ENCODE measurements around the gene TMEM132C.

The TMEM132C gene

GRCh38 chr12:128644664-128645296 is 377.8 kb downstream of the TMEM132C start:
- no peak overlapping the region for H3K9ac ChIP-seq (ENCODE audit: low read length)
- H3K4me2 ChIP-seq (ENCODE audit: low read length, poor library complexity, severe bottlenecking), result no peak overlapping the region
- no peak for DNase-seq
- no peaks in the 10 kb centered on the region for H3K4me1 ChIP-seq (ENCODE audit: control insufficient read depth, insufficient read depth, low read depth, low read length)
- H3K23ac ChIP-seq (ENCODE audit: low read length in 2 of 2), result no peak overlapping the region
- H2BK15ac ChIP-seq (ENCODE audit: low read depth, poor library complexity, severe bottlenecking), result no peak overlapping the region
- no peaks in the 10 kb centered on the region for H3K36me3 ChIP-seq (ENCODE audit: control insufficient read depth in 1 of 2, insufficient read depth in 2 of 2, low read depth in 1 of 2, low read length in 2 of 2)
- H3K9me3 ChIP-seq (ENCODE audit: control insufficient read depth, low read length), result no peaks in the 10 kb centered on the region
- peaks cover 0 to 3% of the 10 kb centered on the region in 2 experiments for H3K27me3 ChIP-seq (ENCODE audit: control insufficient read depth in 1 of 2, insufficient read depth in 1 of 2, low read length in 2 of 2)
- no peak overlapping the region for H3K4me3 ChIP-seq (ENCODE audit: insufficient read depth in 1 of 2, low read depth in 1 of 2, low read length in 2 of 2)
- no peak overlapping the region for H2AK5ac ChIP-seq (ENCODE audit: low read length, severe bottlenecking)
- H4K8ac ChIP-seq (ENCODE audit: low read length), result no peak overlapping the region
- no peak overlapping the region for H3K18ac ChIP-seq (ENCODE audit: low read depth in 1 of 2, low read length in 2 of 2)
- H2BK12ac ChIP-seq (ENCODE audit: low read length in 2 of 2), result no peak overlapping the region
- no peak overlapping the region for H3K4ac ChIP-seq (ENCODE audit: low read depth in 1 of 2, low read length in 2 of 2)
- H3K79me1 ChIP-seq (replicated peaks; ENCODE audit: low read length, poor library complexity, severe bottlenecking), result no peaks in the 10 kb centered on the region
- no peak overlapping the region for H2AFZ ChIP-seq (ENCODE audit: low read depth, low read length)
- H3K27ac ChIP-seq (ENCODE audit: low read length, poor library complexity, severe bottlenecking), result no peak overlapping the region
- WGBS, result 53% methylated on average over 15 of the region's 15 CpGs
- no peak overlapping the region for H2BK120ac ChIP-seq (ENCODE audit: low read depth, low read length)
- H4K91ac ChIP-seq (ENCODE audit: low read length), result no peak overlapping the region
- H3K14ac ChIP-seq (ENCODE audit: low read length in 2 of 2), result no peak overlapping the region
- H2BK5ac ChIP-seq (ENCODE audit: low read depth, low read length, poor library complexity, severe bottlenecking), result no peak overlapping the region

GRCh38 chr12:128649902-128650301 is 382.9 kb downstream of the TMEM132C start:
- Histone ChIP-seq H3K36me3 (ENCODE audit: control insufficient read depth in 1 of 2, insufficient read depth in 2 of 2, low read depth in 1 of 2, low read length in 2 of 2) (no peaks in the 10 kb centered on the region), H4K8ac (ENCODE audit: low read length) (no peak overlapping the region), H2AFZ (ENCODE audit: low read depth, low read length) (no peak overlapping the region), H3K27ac (ENCODE audit: low read length, poor library complexity, severe bottlenecking) (no peak overlapping the region), H3K4me1 (ENCODE audit: control insufficient read depth, insufficient read depth, low read depth, low read length) (no peaks in the 10 kb centered on the region), H3K14ac (ENCODE audit: low read length in 2 of 2) (no peak overlapping the region), H2BK5ac (ENCODE audit: low read depth, low read length, poor library complexity, severe bottlenecking) (no peak overlapping the region), H3K4me3 (ENCODE audit: insufficient read depth in 1 of 2, low read depth in 1 of 2, low read length in 2 of 2) (no peak overlapping the region), H3K9ac (ENCODE audit: low read length) (no peak overlapping the region), H3K9me3 (ENCODE audit: control insufficient read depth, low read length) (peaks cover 11% of the 10 kb centered on the region), H2BK120ac (ENCODE audit: low read depth, low read length) (no peak overlapping the region), H3K4me2 (ENCODE audit: low read length, poor library complexity, severe bottlenecking) (no peak overlapping the region), H3K4ac (ENCODE audit: low read depth in 1 of 2, low read length in 2 of 2) (no peak overlapping the region), H4K91ac (ENCODE audit: low read length) (no peak overlapping the region), H2BK15ac (ENCODE audit: low read depth, poor library complexity, severe bottlenecking) (no peak overlapping the region), H3K79me1 (replicated peaks; ENCODE audit: low read length, poor library complexity, severe bottlenecking) (no peaks in the 10 kb centered on the region), H2BK12ac (ENCODE audit: low read length in 2 of 2) (no peak overlapping the region), H2AK5ac (ENCODE audit: low read length, severe bottlenecking) (no peak overlapping the region), H3K23ac (ENCODE audit: low read length in 2 of 2) (no peak overlapping the region), H3K27me3 (ENCODE audit: control insufficient read depth in 1 of 2, insufficient read depth in 1 of 2, low read length in 2 of 2) (no peaks in the 10 kb centered on the region), H3K18ac (ENCODE audit: low read depth in 1 of 2, low read length in 2 of 2) (no peak overlapping the region)
- 0% methylated on average over 1 of the region's 1 CpG for WGBS
- no peak for DNase-seq

GRCh38 chr12:128652136-128652751 is 385.3 kb downstream of the TMEM132C start:
- H3K9me3 ChIP-seq (ENCODE audit: control insufficient read depth, low read length), result peaks cover 11% of the 10 kb centered on the region
- no peak overlapping the region for H3K4ac ChIP-seq (ENCODE audit: low read depth in 1 of 2, low read length in 2 of 2)
- H4K91ac ChIP-seq (ENCODE audit: low read length), result no peak overlapping the region
- no peak overlapping the region for H3K27ac ChIP-seq (ENCODE audit: low read length, poor library complexity, severe bottlenecking)
- H2BK5ac ChIP-seq (ENCODE audit: low read depth, low read length, poor library complexity, severe bottlenecking), result no peak overlapping the region
- H3K9ac ChIP-seq (ENCODE audit: low read length), result no peak overlapping the region
- H2BK120ac ChIP-seq (ENCODE audit: low read depth, low read length), result no peak overlapping the region
- DNase-seq, result no peak
- H3K4me2 ChIP-seq (ENCODE audit: low read length, poor library complexity, severe bottlenecking), result no peak overlapping the region
- no peak overlapping the region for H2AFZ ChIP-seq (ENCODE audit: low read depth, low read length)
- no peak overlapping the region for H2AK5ac ChIP-seq (ENCODE audit: low read length, severe bottlenecking)
- H3K79me1 ChIP-seq (replicated peaks; ENCODE audit: low read length, poor library complexity, severe bottlenecking), result no peaks in the 10 kb centered on the region
- H3K36me3 ChIP-seq (ENCODE audit: control insufficient read depth in 1 of 2, insufficient read depth in 2 of 2, low read depth in 1 of 2, low read length in 2 of 2), result no peaks in the 10 kb centered on the region
- no peak overlapping the region for H2BK15ac ChIP-seq (ENCODE audit: low read depth, poor library complexity, severe bottlenecking)
- no peak overlapping the region for H3K14ac ChIP-seq (ENCODE audit: low read length in 2 of 2)
- H2BK12ac ChIP-seq (ENCODE audit: low read length in 2 of 2), result no peak overlapping the region
- H3K4me3 ChIP-seq (ENCODE audit: insufficient read depth in 1 of 2, low read depth in 1 of 2, low read length in 2 of 2), result no peak overlapping the region
- WGBS, result 75% methylated on average over 17 of the region's 17 CpGs
- H3K27me3 ChIP-seq (ENCODE audit: control insufficient read depth in 1 of 2, insufficient read depth in 1 of 2, low read length in 2 of 2), result no peaks in the 10 kb centered on the region
- no peak overlapping the region for H4K8ac ChIP-seq (ENCODE audit: low read length)
- no peak overlapping the region for H3K18ac ChIP-seq (ENCODE audit: low read depth in 1 of 2, low read length in 2 of 2)
- H3K23ac ChIP-seq (ENCODE audit: low read length in 2 of 2), result no peak overlapping the region
- H3K4me1 ChIP-seq (ENCODE audit: control insufficient read depth, insufficient read depth, low read depth, low read length), result no peaks in the 10 kb centered on the region

GRCh38 chr12:128654468-128654867 is 387.5 kb downstream of the TMEM132C start:
- Histone ChIP-seq H3K4me3 (ENCODE audit: insufficient read depth in 1 of 2, low read depth in 1 of 2, low read length in 2 of 2) (no peak overlapping the region), H2BK5ac (ENCODE audit: low read depth, low read length, poor library complexity, severe bottlenecking) (no peak overlapping the region), H2BK12ac (ENCODE audit: low read length in 2 of 2) (no peak overlapping the region), H3K36me3 (ENCODE audit: control insufficient read depth in 1 of 2, insufficient read depth in 2 of 2, low read depth in 1 of 2, low read length in 2 of 2) (no peaks in the 10 kb centered on the region), H3K27ac (ENCODE audit: low read length, poor library complexity, severe bottlenecking) (no peak overlapping the region), H3K79me1 (replicated peaks; ENCODE audit: low read length, poor library complexity, severe bottlenecking) (no peaks in the 10 kb centered on the region), H3K9ac (ENCODE audit: low read length) (no peak overlapping the region), H3K14ac (ENCODE audit: low read length in 2 of 2) (no peak overlapping the region), H3K9me3 (ENCODE audit: control insufficient read depth, low read length) (peaks cover 13% of the 10 kb centered on the region), H2AK5ac (ENCODE audit: low read length, severe bottlenecking) (no peak overlapping the region), H3K4me2 (ENCODE audit: low read length, poor library complexity, severe bottlenecking) (no peak overlapping the region), H3K27me3 (ENCODE audit: control insufficient read depth in 1 of 2, insufficient read depth in 1 of 2, low read length in 2 of 2) (no peaks in the 10 kb centered on the region), H3K18ac (ENCODE audit: low read depth in 1 of 2, low read length in 2 of 2) (no peak overlapping the region), H3K4ac (ENCODE audit: low read depth in 1 of 2, low read length in 2 of 2) (no peak overlapping the region), H2AFZ (ENCODE audit: low read depth, low read length) (no peak overlapping the region), H4K8ac (ENCODE audit: low read length) (no peak overlapping the region), H3K4me1 (ENCODE audit: control insufficient read depth, insufficient read depth, low read depth, low read length) (no peaks in the 10 kb centered on the region), H2BK15ac (ENCODE audit: low read depth, poor library complexity, severe bottlenecking) (no peak overlapping the region), H4K91ac (ENCODE audit: low read length) (no peak overlapping the region), H2BK120ac (ENCODE audit: low read depth, low read length) (no peak overlapping the region), H3K23ac (ENCODE audit: low read length in 2 of 2) (no peak overlapping the region)
- DNase-seq, result no peak
- 75% methylated on average over 8 of the region's 8 CpGs for WGBS
